HUES6 (cell line): ENCODE data around the gene LGMN.
"Not testable (repeated sequence)": the region's sequence is repeated elsewhere in the genome, so short reads cannot be mapped to it uniquely, and the experiment has no call there.

ENCODE experiments used
- H3K27ac ChIP-seq: 2 replicates; pipeline ENCODE4 v1.7.0; 2013; ENCODE audit warnings: low read depth, mild to moderate bottlenecking, low read length, inconsistent platforms
- H3K27me3 ChIP-seq: 2 replicates; pipeline ENCODE4 v1.6.1; 2013; ENCODE audit warnings: low read length; ENCODE audit not compliant: control insufficient read depth, insufficient read depth
- H3K36me3 ChIP-seq: 2 replicates; pipeline ENCODE4 v1.6.1; 2013; ENCODE audit warnings: low read length; ENCODE audit not compliant: control insufficient read depth, insufficient read depth
- H3K4me1 ChIP-seq: 2 replicates; pipeline ENCODE4 v1.6.1; 2013; ENCODE audit warnings: low read length; ENCODE audit not compliant: control insufficient read depth, insufficient read depth
- H3K4me3 ChIP-seq: 2 replicates; pipeline ENCODE4 v1.5.1; 2013; ENCODE audit warnings: low read depth, low read length
- H3K9ac ChIP-seq: one replicate; pipeline ENCODE4 v1.6.1; 2013; ENCODE audit warnings: mild to moderate bottlenecking, low read length
- H3K9me3 ChIP-seq: 2 replicates; pipeline ENCODE4 v1.6.1; 2013; ENCODE audit warnings: low read depth, low read length; ENCODE audit not compliant: control insufficient read depth, insufficient read depth

Gene LGMN

GRCh38 chr14:92726135-92726932 lies 22.1 kb downstream of the LGMN start:
- H3K4me1 ChIP-seq, result no peaks in the 10 kb centered on the region; the same call in 1 of the 2 replicates
- H3K9me3 ChIP-seq, result no peaks in the 10 kb centered on the region
- H3K27ac ChIP-seq, result no peak overlapping the region
- H3K27me3 ChIP-seq, result no peaks in the 10 kb centered on the region
- no peak overlapping the region for H3K9ac ChIP-seq
- peaks cover 8% of the 10 kb centered on the region for H3K36me3 ChIP-seq
- no peak overlapping the region for H3K4me3 ChIP-seq

- Histone ChIP-seq H3K4me3 (no peak overlapping the region), H3K27me3 (no peaks in the 10 kb centered on the region), H3K9ac (no peak overlapping the region), H3K36me3 (0 out of 2 replicates have a peak, but pooled peaks cover 4% of the 10 kb centered on the region), H3K27ac (no peak overlapping the region), H3K4me1 (no peaks in the 10 kb centered on the region; the same call in 1 of the 2 replicates), H3K9me3 (no peaks in the 10 kb centered on the region)
Measured at GRCh38 chr14:92724516-92725340, 23.7 kb downstream of the LGMN start.

- Histone ChIP-seq H3K4me1 (no peaks in the 10 kb centered on the region), H3K27me3 (no peaks in the 10 kb centered on the region), H3K27ac (no peak overlapping the region), H3K9me3 (no peaks in the 10 kb centered on the region), H3K9ac (no peak overlapping the region), H3K36me3 (peaks cover 6% of the 10 kb centered on the region; the same call in 1 of the 2 replicates), H3K4me3 (no peak overlapping the region)
Measured at GRCh38 chr14:92719890-92720323, 28.5 kb downstream of the LGMN start.

- Histone ChIP-seq H3K36me3 (peaks cover 6% of the 10 kb centered on the region; the same call in 1 of the 2 replicates), H3K27me3 (no peaks in the 10 kb centered on the region), H3K4me1 (no peaks in the 10 kb centered on the region), H3K4me3 (no peak overlapping the region), H3K9me3 (no peaks in the 10 kb centered on the region), H3K27ac (no peak overlapping the region), H3K9ac (no peak overlapping the region)
Measured at GRCh38 chr14:92719421-92719820, 29.0 kb downstream of the LGMN start.

GRCh38 chr14:92718664-92719063 lies 29.8 kb downstream of the LGMN start:
- no peak overlapping the region for H3K27ac ChIP-seq

GRCh38 chr14:92717571-92718042 lies 30.8 kb downstream of the LGMN start:
- H3K36me3 ChIP-seq, result peaks cover 8% of the 10 kb centered on the region
- H3K27me3 ChIP-seq, result no peaks in the 10 kb centered on the region
- H3K27ac ChIP-seq, result no peak overlapping the region
- no peak overlapping the region for H3K9ac ChIP-seq
- H3K9me3 ChIP-seq, result no peaks in the 10 kb centered on the region
- H3K4me3 ChIP-seq, result no peak overlapping the region
- H3K4me1 ChIP-seq, result no peaks in the 10 kb centered on the region

More at GRCh38 chr14:92718664-92719063, 29.8 kb downstream of the LGMN start:
- Histone ChIP-seq H3K9ac (no peak overlapping the region), H3K9me3 (no peaks in the 10 kb centered on the region), H3K4me3 (no peak overlapping the region), H3K36me3 (peaks cover 10% of the 10 kb centered on the region), H3K4me1 (no peaks in the 10 kb centered on the region), H3K27me3 (no peaks in the 10 kb centered on the region)

- H3K9me3 ChIP-seq, result no peaks in the 10 kb centered on the region
- H3K9ac ChIP-seq, result no peak overlapping the region
- H3K27ac ChIP-seq, result no peak overlapping the region
- H3K27me3 ChIP-seq, result no peaks in the 10 kb centered on the region
- H3K4me3 ChIP-seq, result no peak overlapping the region
- peaks cover 21% of the 10 kb centered on the region for H3K36me3 ChIP-seq
- H3K4me1 ChIP-seq, result no peaks in the 10 kb centered on the region
Measured at GRCh38 chr14:92716131-92716530, 32.3 kb downstream of the LGMN start.

- not testable (repeated sequence) for H3K9ac ChIP-seq, H3K27me3 ChIP-seq, H3K9me3 ChIP-seq, H3K4me1 ChIP-seq, H3K4me3 ChIP-seq, H3K27ac ChIP-seq
- H3K36me3 ChIP-seq, result peaks cover 29% of the 10 kb centered on the region
Measured at GRCh38 chr14:92714739-92715307, 33.6 kb downstream of the LGMN start.

- Histone ChIP-seq H3K27ac (no peak overlapping the region), H3K27me3 (no peaks in the 10 kb centered on the region), H3K9ac (no peak overlapping the region), H3K4me1 (peaks cover 10% of the 10 kb centered on the region; the same call in 1 of the 2 replicates), H3K36me3 (peaks cover 35% of the 10 kb centered on the region), H3K9me3 (no peaks in the 10 kb centered on the region), H3K4me3 (no peak overlapping the region)
Measured at GRCh38 chr14:92712654-92713051, 35.8 kb downstream of the LGMN start.

GRCh38 chr14:92711976-92712653 lies 36.3 kb downstream of the LGMN start:
- Histone ChIP-seq H3K36me3 (peaks cover 37% of the 10 kb centered on the region), H3K27ac (no peak overlapping the region)

More at GRCh38 chr14:92711976-92712653, 36.3 kb downstream of the LGMN start:
- H3K27me3 ChIP-seq, result no peaks in the 10 kb centered on the region
- peaks cover 10% of the 10 kb centered on the region; the same call in 1 of the 2 replicates for H3K4me1 ChIP-seq
- no peaks in the 10 kb centered on the region for H3K9me3 ChIP-seq
- no peak overlapping the region for H3K9ac ChIP-seq
- H3K4me3 ChIP-seq, result no peak overlapping the region
